Spleen (tissue), 11 donors: ENCODE measurements around the gene TMEM26. TPM values are rescaled to one million over a fixed set of nuclear protein-coding genes. Genes with fewer than 3 reads are reported as not detected.

Source experiments
- DNase-seq: peaks from one replicate; pipeline ENCODE4 v3.0.0-alpha.2; 2020
- H3K27ac ChIP-seq, 8 donors: fragments of 200-600 bp; sonication (generic) in 7 of 8; 1 replicate in 4 of 8; 2 replicates in 4 of 8; pipeline versions ENCODE4 v1.5.0 to v1.8.0; 2016 to 2021; ENCODE audit warnings: inconsistent platforms in 4 of 8, mild to moderate bottlenecking in 4 of 8, moderate library complexity in 1 of 8
- H3K27me3 ChIP-seq, 7 donors: fragments of 200-600 bp; sonication (generic) in 6 of 7; replicated peaks in 1 of 7; 1 replicate in 4 of 7; 2 replicates in 3 of 7; pipeline versions ENCODE4 v1.5.0 to v1.8.0; 2016 to 2021; ENCODE audit warnings: inconsistent platforms in 3 of 7, mild to moderate bottlenecking in 1 of 7
- H3K36me3 ChIP-seq, 6 donors: fragments of 200-600 bp; sonication (generic) in 5 of 6; 1 replicate in 4 of 6; 2 replicates in 2 of 6; pipeline versions ENCODE4 v1.5.0 to v1.8.0; 2016 to 2021; ENCODE audit warnings: inconsistent platforms in 2 of 6
- H3K4me1 ChIP-seq, 6 donors: fragments of 200-600 bp; sonication (generic) in 5 of 6; 1 replicate in 3 of 6; 2 replicates in 3 of 6; pipeline versions ENCODE4 v1.5.0 to v1.8.0; 2016 to 2021; ENCODE audit warnings: inconsistent platforms in 3 of 6
- H3K4me3 ChIP-seq, 8 donors: fragments of 200-600 bp; sonication (generic) in 7 of 8; 1 replicate in 4 of 8; 2 replicates in 4 of 8; pipeline versions ENCODE4 v1.5.0 to v1.8.0; 2016 to 2021; ENCODE audit warnings: inconsistent platforms in 4 of 8, mild to moderate bottlenecking in 4 of 8, moderate library complexity in 2 of 8
- H3K9me3 ChIP-seq, 8 donors: fragments of 200-600 bp; sonication (generic) in 7 of 8; 1 replicate in 4 of 8; 2 replicates in 4 of 8; pipeline versions ENCODE4 v1.5.0 to v1.8.0; 2016 to 2021; ENCODE audit warnings: inconsistent platforms in 4 of 8
- CTCF ChIP-seq, 11 experiments: fragments of 200-600 bp in 7 of 11; fragments of 450-650 bp in 4 of 11; sonication (generic) in 4 of 11; IDR thresholded peaks in 8 of 11; conservative IDR thresholded peaks in 3 of 11; 1 replicate in 7 of 11; 2 replicates in 4 of 11; pipeline versions ENCODE4 v1.4.0 to v1.8.0; 2016 to 2021; ENCODE audit warnings: antibody characterized with exemption in 11 of 11, inconsistent platforms in 4 of 11, mild to moderate bottlenecking in 1 of 11
- POLR2A ChIP-seq, 3 donors: fragments of 450-650 bp; IDR thresholded peaks; one replicate each; pipeline ENCODE4 v1.5.1; 2017; ENCODE audit warnings: antibody characterized with exemption in 3 of 3, mild to moderate bottlenecking in 1 of 3
- POLR2AphosphoS5 ChIP-seq, 3 donors: sonication (generic); formaldehyde crosslinking; IDR thresholded peaks; one replicate each; pipeline ENCODE4 v1.5.1; 2017; ENCODE audit warnings: antibody characterized with exemption in 3 of 3
- WGBS, 5 donors: extraction: QIAGEN DNeasy Blood & Tissue Kit in 3 of 5; methylation state at CpG; one replicate each; pipeline versions ENCODE4 v1.1.5 to v1.1.7; 2013 to 2018; 5-methylcytosine and 5-hydroxymethylcytosine counted together
- intact Hi-C: fragments of 100-400 bp; cut with DNase I; formaldehyde crosslinking; loops from one replicate; pipeline ENCODE4 v1.15.0; 2023; ENCODE audit warnings: low total_unique reads
- polyA plus RNA-seq, 3 donors: library from polyadenylated mRNA; stranded (reverse); fragments of 200-250 nt; gene quantifications; one replicate each; pipeline ENCODE4 v1.2.1, GENCODE V29; 2013
- total RNA-seq, 7 donors: library from RNA; depleted of rRNA in 3 of 7; stranded (reverse); fragments of >200 nt in 3 of 7; fragmentation: NEBNext Ultra II Directional in 4 of 7; extraction: Animal tissue kit (Norgen Biotek cat#: 25700) in 4 of 7; gene quantifications; one replicate each; pipeline versions ENCODE4 v1.1.0 to v1.2.1, GENCODE V29; 2016 to 2021
- donor health status: healthy with polysubstance abuse.
- donor health status: DM: no; HTN: no; CAD: no; lungs with moderate emphysema.
- donor health status: DM: no; HTN: no; CAD: no.
- donor health status: Bipolar disorder and iron deficiency.
- donor health status: healthy.
- donor health status: DM: no; HTN: no; CAD: no.
- donor health status: DM: yes; HTN: yes; CAD: no.

Gene TMEM26
- total and polyA plus RNA-seq, 10 donors = 1.0 to 30.9 (median 20.8) TPM

DNA sequence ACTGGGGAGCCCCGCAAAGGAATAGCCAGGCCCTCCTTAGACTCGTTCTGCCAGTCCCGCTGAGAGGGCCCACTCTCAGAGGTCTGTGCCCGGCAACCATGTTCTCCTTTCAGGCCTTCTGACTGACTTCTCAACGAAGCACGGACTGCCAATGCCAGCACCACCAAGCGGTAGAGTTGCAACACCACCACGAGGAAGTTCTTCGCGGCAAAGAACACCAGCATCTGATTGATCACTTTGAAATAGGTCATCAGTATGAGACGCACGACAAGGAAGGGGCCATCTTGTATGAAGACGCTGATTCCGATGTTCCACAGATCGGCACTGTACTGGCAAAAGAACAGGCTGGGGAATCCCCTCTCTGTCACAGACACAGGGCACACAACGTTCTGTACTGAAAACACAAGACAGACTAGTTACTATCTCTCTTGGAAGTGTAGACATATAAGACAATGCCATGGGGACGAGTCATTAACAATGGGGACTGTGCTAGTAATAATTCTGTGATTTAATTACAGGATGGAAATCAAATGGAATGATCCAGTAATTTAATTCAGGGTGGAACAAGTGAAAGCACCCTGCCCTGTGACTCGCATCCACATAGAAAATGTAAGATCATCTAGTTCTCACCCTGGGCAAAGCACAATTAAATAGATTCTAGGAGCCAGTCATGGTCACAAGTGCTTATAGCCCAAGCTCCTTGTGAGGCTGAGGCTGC, 42.7 kb downstream of the TMEM26 start:
- no peak overlapping the region for H3K4me3 ChIP-seq
- no peak for TF ChIP-seq POLR2AphosphoS5 (IDR thresholded peaks at IDR 0.05)
- no peak for TF ChIP-seq CTCF (IDR thresholded peaks at IDR 0.05 in 8 of 11, conservative IDR thresholded peaks at IDR 0.05 in 3 of 11)
- no peak for TF ChIP-seq POLR2A (IDR thresholded peaks at IDR 0.05)
- H3K4me1 ChIP-seq = peaks cover 0 to 8% (median 0%) of the 10 kb centered on the region in 6 donors
- DNase-seq = peak; percentile 32
- no peak overlapping the region for H3K27ac ChIP-seq
- H3K27me3 ChIP-seq = no peaks in the 10 kb centered on the region
- 90 to 96% (median 92%) methylated on average over 18 of the region's 18 CpGs for WGBS, 5 donors
- intact Hi-C loops = no loop called here
- no peaks in the 10 kb centered on the region for H3K9me3 ChIP-seq
- H3K36me3 ChIP-seq = peaks cover 0 to 20% (median 0%) of the 10 kb centered on the region in 6 donors

DNA sequence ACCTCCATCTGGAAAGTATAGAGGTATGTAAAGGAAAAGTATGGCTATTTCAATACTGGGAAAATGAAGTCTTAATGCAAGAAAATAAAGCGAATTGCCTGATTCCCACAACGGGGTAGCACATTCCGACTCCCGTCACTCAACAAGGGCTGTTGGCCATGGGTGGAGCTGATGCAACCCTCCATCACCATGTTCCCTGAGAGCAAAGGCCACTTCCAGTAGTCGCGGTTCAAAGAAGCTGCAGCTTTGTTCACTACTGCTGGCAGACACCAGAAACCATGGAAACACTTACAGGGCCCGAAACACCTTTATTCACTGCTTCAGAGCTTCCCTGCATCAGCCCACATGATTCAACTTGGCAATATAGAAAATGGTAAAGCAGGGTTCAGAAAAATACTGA, 44.0 kb downstream of the TMEM26 start:
- 93 to 100% (median 96%) methylated on average over 7 of the region's 7 CpGs for WGBS, 5 donors
- Histone ChIP-seq H3K4me3 (no peak overlapping the region), H3K9me3 (no peaks in the 10 kb centered on the region), H3K27ac (no peak overlapping the region), H3K36me3 (peaks cover 0 to 20% (median 0%) of the 10 kb centered on the region in 6 donors), H3K27me3 (no peaks in the 10 kb centered on the region), H3K4me1 (peaks cover 0 to 8% (median 0%) of the 10 kb centered on the region in 6 donors)
- TF ChIP-seq POLR2AphosphoS5 (IDR thresholded peaks at IDR 0.05) = no peak
- no peak for TF ChIP-seq CTCF (IDR thresholded peaks at IDR 0.05 in 8 of 11, conservative IDR thresholded peaks at IDR 0.05 in 3 of 11)
- TF ChIP-seq POLR2A (IDR thresholded peaks at IDR 0.05) = no peak
- DNase-seq = no peak
- intact Hi-C loops = no loop called here

GRCh38 chr10:61408105-61408504, 45.1 kb downstream of the TMEM26 start:
- no peak for DNase-seq

More at GRCh38 chr10:61408105-61408504, 45.1 kb downstream of the TMEM26 start:
- TF ChIP-seq CTCF (IDR thresholded peaks at IDR 0.05 in 8 of 11, conservative IDR thresholded peaks at IDR 0.05 in 3 of 11) (no peak), POLR2AphosphoS5 (IDR thresholded peaks at IDR 0.05) (no peak), POLR2A (IDR thresholded peaks at IDR 0.05) (no peak)
- Histone ChIP-seq H3K4me1 (peaks cover 0 to 8% (median 0%) of the 10 kb centered on the region in 6 donors), H3K9me3 (no peaks in the 10 kb centered on the region), H3K4me3 (no peak overlapping the region), H3K27ac (no peak overlapping the region), H3K36me3 (peaks cover 0 to 20% (median 0%) of the 10 kb centered on the region in 6 donors), H3K27me3 (no peaks in the 10 kb centered on the region)
- intact Hi-C loops = no loop called here
- 65 to 81% (median 74%) methylated on average over 4 of the region's 4 CpGs for WGBS, 5 donors
